ACC112 (cell line): ENCODE results near the gene AKAP8L.
"Not testable (repeated sequence)": the region's sequence is repeated elsewhere in the genome, so short reads cannot be mapped to it uniquely, and the experiment has no call there.

Experiments
- H2AFZ ChIP-seq: fragments of 200-600 bp; sonication (generic); one replicate; pipeline ENCODE4 v1.6.0; 2017; ENCODE audit warnings: antibody characterized with exemption, low read length; ENCODE audit not compliant: unreplicated experiment
- H3K27ac ChIP-seq: fragments of 200-600 bp; sonication (generic); 2 replicates; pipeline ENCODE4 v1.5.1; 2014; ENCODE audit warnings: low read depth, mild to moderate bottlenecking, antibody characterized with exemption, low read length, moderate library complexity
- H3K27me3 ChIP-seq: fragments of 200-600 bp; sonication (generic); 2 replicates; pipeline ENCODE4 v1.6.1; 2014; ENCODE audit warnings: mild to moderate bottlenecking, antibody characterized with exemption, low read length, moderate library complexity, mixed read lengths; ENCODE audit not compliant: insufficient read depth
- H3K36me3 ChIP-seq: fragments of 200-600 bp; sonication (generic); 2 replicates; pipeline ENCODE4 v1.6.1; 2016; ENCODE audit warnings: mild to moderate bottlenecking, antibody characterized with exemption, low read length, moderate library complexity, mixed read lengths; ENCODE audit not compliant: insufficient read depth
- H3K4me1 ChIP-seq: fragments of 200-600 bp; sonication (generic); one replicate; pipeline ENCODE4 v1.6.1; 2016; ENCODE audit warnings: low read length, mixed read lengths; ENCODE audit not compliant: insufficient read depth, unreplicated experiment, control insufficient read depth
- H3K4me3 ChIP-seq: fragments of 200-600 bp; sonication (generic); 2 replicates; pipeline ENCODE4 v1.5.1; 2014; ENCODE audit warnings: mild to moderate bottlenecking, low read depth, low read length
- H3K79me2 ChIP-seq: fragments of 200-600 bp; sonication (generic); one replicate; pipeline ENCODE4 v1.6.0; 2016; ENCODE audit warnings: low read length; ENCODE audit not compliant: control insufficient read depth, unreplicated experiment, insufficient read depth

Gene AKAP8L

DNA sequence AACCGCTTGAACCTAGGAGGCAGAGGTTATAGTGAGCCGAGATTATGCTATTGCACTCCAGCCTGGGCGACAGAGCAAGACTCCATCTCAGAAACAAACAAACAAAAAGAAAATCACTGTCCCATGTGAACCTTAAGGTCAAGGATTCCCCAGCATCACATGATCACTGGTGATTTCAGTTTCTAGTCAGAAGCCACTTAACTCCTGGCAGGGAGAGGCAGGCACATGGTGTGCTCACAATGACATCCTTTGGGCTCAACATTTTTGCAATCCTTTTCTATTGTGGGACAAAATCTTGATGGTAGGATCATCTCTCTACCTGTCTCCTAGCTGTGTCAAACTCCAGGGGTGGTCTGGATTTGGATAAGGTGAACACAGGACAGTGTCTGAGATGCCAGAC is 51.3 kb downstream of the AKAP8L start:
- Histone ChIP-seq H3K36me3 (peaks cover 8% of the 10 kb centered on the region; the same call in 1 of the 2 replicates), H3K4me1 (no peaks in the 10 kb centered on the region), H3K79me2 (no peaks in the 10 kb centered on the region), H3K27ac (no peak overlapping the region), H3K27me3 (no peaks in the 10 kb centered on the region), H2AFZ (no peak overlapping the region), H3K4me3 (no peak overlapping the region)

DNA sequence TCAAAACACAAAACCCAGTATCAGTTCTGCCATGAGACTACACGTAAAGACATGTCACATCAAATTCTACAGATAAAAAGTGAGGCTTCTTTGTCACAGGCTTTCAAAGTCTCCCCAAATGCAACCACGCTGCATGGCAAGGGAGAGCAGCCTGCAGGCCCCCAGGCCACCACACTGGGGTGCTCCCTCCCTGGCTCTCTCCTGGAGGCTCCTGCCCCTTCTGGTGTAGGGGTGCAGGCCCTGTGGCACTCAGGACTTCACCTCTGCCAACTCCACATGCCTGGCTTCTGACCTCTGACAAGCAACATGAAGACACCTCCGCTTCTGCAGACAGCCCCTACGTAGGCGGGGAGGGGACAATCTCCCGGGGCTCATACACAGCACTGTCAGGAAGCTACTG is 53.5 kb downstream of the AKAP8L start:
- Histone ChIP-seq H3K79me2 (no peaks in the 10 kb centered on the region), H3K27me3 (no peaks in the 10 kb centered on the region), H2AFZ (no peak overlapping the region), H3K4me1 (no peaks in the 10 kb centered on the region), H3K36me3 (0 out of 2 replicates have a peak, but pooled peaks cover 8% of the 10 kb centered on the region), H3K4me3 (no peak overlapping the region), H3K27ac (no peak overlapping the region)

DNA sequence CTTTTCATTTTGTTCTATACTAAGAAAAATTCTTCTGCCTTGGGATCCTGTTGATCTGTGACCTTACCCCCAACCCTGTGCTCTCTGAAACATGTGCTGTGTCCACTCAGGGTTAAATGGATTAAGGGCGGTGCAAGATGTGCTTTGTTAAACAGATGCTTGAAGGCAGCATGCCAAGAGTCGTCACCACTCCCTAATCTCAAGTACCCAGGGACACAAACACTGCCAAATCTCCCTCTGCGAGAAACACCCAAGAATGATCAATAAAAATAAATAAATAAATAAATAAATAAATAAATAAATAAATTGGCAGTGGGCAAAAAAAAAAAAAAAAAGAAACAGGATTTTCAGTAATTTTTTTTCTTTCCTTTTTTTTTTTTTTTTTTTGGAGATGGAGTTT is 55.0 kb downstream of the AKAP8L start:
- not testable (repeated sequence) for H3K79me2 ChIP-seq, H3K36me3 ChIP-seq, H3K4me3 ChIP-seq, H3K27me3 ChIP-seq, H3K4me1 ChIP-seq, H2AFZ ChIP-seq, H3K27ac ChIP-seq

DNA sequence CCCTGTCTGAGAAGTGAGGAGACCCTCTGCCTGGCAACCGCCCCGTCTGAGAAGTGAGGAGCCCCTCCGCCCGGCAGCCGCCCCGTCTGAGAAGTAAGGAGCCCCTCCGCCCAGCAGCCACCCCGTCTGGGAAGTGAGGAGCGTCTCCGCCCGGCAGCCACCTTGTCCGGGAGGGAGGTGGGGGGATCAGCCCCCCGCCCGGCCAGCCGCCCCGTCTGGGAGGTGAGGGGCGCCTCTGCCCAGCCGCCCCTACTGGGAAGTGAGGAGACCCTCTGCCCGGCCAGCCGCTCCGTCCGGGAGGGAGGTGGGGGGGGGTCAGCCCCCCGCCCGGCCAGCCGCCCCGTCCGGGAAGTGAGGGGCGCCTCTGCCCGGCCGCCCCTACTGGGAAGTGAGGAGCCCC is 55.7 kb downstream of the AKAP8L start:
- not testable (repeated sequence) for H3K4me3 ChIP-seq, H3K4me1 ChIP-seq, H3K27ac ChIP-seq, H3K27me3 ChIP-seq, H3K36me3 ChIP-seq, H3K79me2 ChIP-seq, H2AFZ ChIP-seq

DNA sequence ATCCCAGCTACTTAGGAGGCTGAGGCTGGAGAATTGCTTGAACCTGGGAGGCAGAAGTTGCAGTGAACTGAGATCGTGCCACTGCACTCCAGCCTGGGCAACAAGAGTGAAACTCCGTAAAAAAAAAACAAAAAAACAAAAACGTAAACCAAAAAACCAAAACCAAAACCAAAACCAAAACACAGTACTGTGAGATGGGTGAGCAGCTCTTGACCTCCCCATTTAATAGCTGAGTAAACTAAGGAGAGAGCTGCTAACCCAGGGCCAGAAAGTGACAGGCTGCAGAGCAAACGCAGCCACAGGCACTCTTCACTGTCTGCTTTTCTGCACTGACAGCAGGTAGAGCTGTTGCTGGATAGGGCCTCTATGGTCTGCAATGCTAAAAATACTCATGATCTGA is 58.8 kb downstream of the AKAP8L start:
- H2AFZ ChIP-seq, H3K4me3 ChIP-seq, H3K79me2 ChIP-seq, H3K36me3 ChIP-seq, H3K27ac ChIP-seq, H3K4me1 ChIP-seq, H3K27me3 ChIP-seq: not testable (repeated sequence)

DNA sequence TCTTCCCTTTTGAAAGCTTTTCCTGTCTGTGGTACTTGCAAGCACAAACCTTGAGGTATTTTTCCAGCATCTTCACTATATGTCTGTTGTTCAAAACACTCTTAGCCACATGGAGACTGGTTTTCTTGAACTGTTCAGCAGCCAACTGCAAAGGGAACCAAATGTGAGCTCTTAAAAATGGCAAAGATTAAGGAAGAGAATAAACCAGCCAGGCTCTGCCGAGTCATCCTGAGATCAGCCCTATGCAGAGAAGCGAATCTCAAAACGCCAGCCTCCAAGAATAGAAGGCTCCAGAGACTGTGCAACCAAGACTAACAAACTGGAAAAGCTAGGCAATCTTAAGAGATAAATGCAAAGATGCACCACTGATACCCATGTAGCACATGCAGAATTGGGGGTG is 59.9 kb downstream of the AKAP8L start:
- H3K36me3 ChIP-seq = 0 out of 2 replicates have a peak, but pooled peaks cover 7% of the 10 kb centered on the region
- no peak overlapping the region for H3K4me3 ChIP-seq
- H3K27ac ChIP-seq = peak overlapping the region; percentile 37
- H3K27me3 ChIP-seq = no peaks in the 10 kb centered on the region
- no peak overlapping the region for H2AFZ ChIP-seq
- no peaks in the 10 kb centered on the region for H3K4me1 ChIP-seq
- H3K79me2 ChIP-seq = no peaks in the 10 kb centered on the region

DNA sequence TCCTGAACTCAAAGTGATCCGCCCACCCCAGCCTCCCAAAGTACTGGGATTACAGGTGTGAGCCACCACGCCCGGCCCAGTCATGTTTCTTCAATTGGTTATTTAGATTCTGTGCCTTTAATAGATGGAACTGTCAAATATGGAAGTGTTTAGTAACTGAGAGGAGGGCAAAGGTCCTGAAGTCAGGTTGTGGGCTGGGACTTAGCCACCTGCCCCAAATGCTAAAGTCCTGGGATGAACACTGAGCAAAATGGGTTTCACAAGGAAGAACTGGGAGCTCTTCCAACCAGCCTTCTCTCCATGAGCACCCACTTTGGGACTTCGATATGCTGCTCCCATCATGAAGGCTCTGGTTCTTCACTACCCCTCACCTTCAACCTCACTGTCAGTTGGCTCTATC is 60.9 kb downstream of the AKAP8L start:
- Histone ChIP-seq H3K27me3 (no peaks in the 10 kb centered on the region), H3K4me3 (no peak overlapping the region), H3K27ac (no peak overlapping the region), H3K79me2 (no peaks in the 10 kb centered on the region), H2AFZ (no peak overlapping the region), H3K4me1 (no peaks in the 10 kb centered on the region), H3K36me3 (0 out of 2 replicates have a peak, but pooled peaks cover 7% of the 10 kb centered on the region)

DNA sequence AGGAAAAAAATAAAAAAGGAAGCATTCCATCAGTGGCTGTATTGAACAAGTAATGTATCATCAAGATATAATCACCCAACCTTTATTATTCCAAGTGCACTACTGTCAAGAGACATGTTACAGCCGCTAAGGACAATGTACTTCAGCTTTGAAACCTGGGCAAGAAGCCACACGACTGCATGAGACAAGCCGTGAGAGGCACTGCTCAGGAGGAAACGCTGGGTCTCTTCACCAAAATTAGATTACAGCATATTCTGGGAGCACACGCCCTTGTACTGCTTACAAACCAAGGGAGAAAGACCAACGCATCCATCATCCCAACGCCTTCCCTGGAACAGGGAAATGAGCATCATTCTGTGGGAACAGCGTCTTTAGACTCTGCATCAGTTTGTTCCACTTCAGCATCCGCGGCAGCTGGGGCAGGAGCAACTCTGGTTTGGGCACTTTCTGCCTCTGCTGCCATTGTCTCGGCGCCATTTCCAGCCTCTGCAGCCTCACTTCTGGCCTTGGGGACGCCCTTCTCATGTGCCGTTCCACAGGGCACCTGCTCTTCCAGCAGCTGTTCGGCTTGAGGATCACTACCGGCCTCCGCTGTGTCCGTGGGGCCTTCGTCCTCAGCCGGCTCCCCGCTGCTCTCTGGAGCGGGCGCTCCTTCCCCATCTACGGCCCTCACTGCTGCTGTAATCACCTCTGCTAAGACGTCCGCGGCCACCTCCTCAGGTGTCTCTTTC is 64.1 kb downstream of the AKAP8L start:
- Histone ChIP-seq H3K4me3 (no peak overlapping the region), H3K27ac (no peak overlapping the region), H3K4me1 (no peaks in the 10 kb centered on the region), H3K27me3 (no peaks in the 10 kb centered on the region), H3K36me3 (no peaks in the 10 kb centered on the region), H2AFZ (no peak overlapping the region), H3K79me2 (no peaks in the 10 kb centered on the region)

DNA sequence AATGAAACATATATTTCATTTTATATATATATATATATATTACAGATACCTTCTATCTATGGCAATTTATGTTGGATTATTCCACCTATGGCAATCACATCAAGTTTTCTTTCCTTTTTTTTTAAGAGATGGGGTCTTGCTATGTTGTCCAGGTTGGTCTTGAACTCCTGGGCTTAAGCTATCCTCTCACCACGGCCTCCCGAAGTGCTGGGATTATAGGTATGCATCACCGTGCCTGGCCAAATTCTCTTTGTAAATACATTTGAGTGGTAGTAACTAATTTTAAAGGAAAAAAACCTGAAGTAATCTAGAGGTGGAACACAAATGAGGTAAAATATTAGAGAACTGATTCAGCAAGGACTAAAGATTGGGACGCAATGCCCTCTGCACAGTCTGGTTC is 64.9 kb downstream of the AKAP8L start:
- no peak overlapping the region for H3K27ac ChIP-seq
- no peak overlapping the region for H2AFZ ChIP-seq
- no peaks in the 10 kb centered on the region for H3K4me1 ChIP-seq
- H3K79me2 ChIP-seq = no peaks in the 10 kb centered on the region
- no peaks in the 10 kb centered on the region for H3K27me3 ChIP-seq
- no peaks in the 10 kb centered on the region for H3K36me3 ChIP-seq
- H3K4me3 ChIP-seq = no peak overlapping the region

DNA sequence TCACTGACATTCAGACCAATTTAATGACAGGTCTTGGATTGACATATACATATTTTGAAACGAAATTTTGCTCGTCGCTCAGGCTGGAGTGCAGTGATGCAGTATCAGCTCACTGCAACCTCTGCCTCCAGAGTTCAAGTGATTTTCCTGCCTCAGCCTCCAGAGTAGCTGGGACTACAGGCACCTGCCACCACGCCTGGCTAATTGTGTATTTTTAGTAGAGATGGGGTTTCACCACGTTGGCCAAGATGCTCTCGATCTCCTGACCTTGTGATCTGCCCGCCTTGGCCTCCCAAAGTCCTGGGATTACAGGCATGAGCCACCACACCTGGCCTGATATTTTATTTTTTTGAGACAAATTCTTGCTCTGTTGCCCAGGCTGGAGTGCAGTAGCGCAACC is 66.3 kb downstream of the AKAP8L start:
- not testable (repeated sequence) for H3K4me3 ChIP-seq, H3K4me1 ChIP-seq, H2AFZ ChIP-seq, H3K27ac ChIP-seq, H3K36me3 ChIP-seq, H3K27me3 ChIP-seq, H3K79me2 ChIP-seq

DNA sequence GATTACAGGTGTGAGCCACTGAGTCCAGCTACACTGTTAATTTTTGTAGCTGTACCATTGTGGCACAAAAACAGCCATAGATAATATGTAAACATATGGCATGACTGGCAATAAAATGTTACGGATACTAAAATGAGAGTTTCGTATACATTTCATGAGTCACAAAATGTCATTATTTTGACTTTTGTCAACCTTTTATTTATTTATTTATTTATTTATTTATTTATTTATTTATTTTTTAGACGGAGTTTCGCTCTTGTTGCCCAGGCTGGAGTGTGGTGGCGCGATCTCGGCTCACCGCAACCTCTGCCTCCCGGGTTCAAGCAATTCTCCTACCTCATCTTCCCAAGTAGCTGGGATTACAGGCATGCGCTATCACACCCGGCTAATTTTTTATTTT is 77.5 kb downstream of the AKAP8L start:
- H3K27me3 ChIP-seq, H3K4me3 ChIP-seq, H3K27ac ChIP-seq, H2AFZ ChIP-seq, H3K4me1 ChIP-seq, H3K36me3 ChIP-seq: not testable (repeated sequence)
- H3K79me2 ChIP-seq = peaks cover 22% of the 10 kb centered on the region
